ENCODE data around the gene C20orf141. TPM values are rescaled to one million over a fixed set of nuclear protein-coding genes. Genes with fewer than 3 reads are reported as not detected.

The C20orf141 gene
- total RNA-seq, 6 donors from 2014 or later, result not detected

DNA sequence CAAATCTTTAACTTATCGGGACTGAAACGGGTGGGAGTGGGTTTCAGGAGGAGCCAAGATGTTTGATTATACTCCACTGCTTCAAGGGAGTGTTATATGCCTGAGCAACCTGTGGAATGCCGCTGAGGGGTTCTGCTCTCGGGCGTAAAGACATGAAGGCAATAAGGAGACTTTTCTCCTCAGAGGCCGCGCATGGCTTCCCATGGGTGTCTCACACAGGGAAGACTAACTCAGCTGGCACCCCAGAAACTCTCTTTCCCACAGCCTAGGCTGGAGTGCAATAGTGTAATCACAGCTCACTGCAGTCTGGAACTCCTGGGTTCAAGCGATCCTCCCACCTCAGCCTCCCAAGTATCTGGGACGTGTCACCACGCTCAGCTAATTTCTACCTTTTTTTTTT, 5.1 kb upstream of the C20orf141 start:
- WGBS, 2 donors, result 86 to 90% methylated on average over 10 of the region's 10 CpGs
- peaks cover 0 to 14% (median 6%) of the 10 kb centered on the region in 4 donors for H3K27me3 ChIP-seq
- H3K36me3 ChIP-seq, result no peaks in the 10 kb centered on the region
- H3K4me3 ChIP-seq, result no peak overlapping the region
- DNase-seq (no peak), ATAC-seq (ENCODE audit: low FRiP score in 2 of 2) (no peak)
- no peak overlapping the region for H3K27ac ChIP-seq
- H3K4me1 ChIP-seq, result peaks cover 0 to 9% (median 0%) of the 10 kb centered on the region in 4 donors
- no peak for TF ChIP-seq POLR2AphosphoS5 (IDR thresholded peaks at IDR 0.05)
- no peak for TF ChIP-seq EP300 (IDR thresholded peaks at IDR 0.05)
- TF ChIP-seq CTCF (IDR thresholded peaks at IDR 0.05), result no peak
- TF ChIP-seq POLR2A (IDR thresholded peaks at IDR 0.05), result no peak
- H3K9me3 ChIP-seq, result no peaks in the 10 kb centered on the region

DNA sequence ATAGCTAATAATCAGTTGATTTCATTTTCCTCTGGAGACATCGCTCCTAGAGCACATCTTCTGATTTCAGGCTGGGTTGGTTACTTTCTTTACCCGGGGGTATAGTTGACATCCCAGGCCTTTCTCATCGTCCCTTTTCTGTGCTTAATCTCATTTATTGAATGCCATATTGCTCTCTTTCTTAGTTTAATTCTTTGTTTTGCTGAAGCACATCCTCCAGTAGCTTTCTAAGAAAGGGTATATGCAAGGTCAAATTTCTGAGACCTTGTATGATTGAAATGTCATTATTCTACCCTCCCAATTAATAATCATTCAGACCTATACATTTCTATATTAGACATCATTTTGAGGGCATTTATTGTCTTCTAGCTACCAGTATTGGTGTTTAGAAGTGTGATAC, 2.6 kb upstream of the C20orf141 start:
- TF ChIP-seq CTCF (IDR thresholded peaks at IDR 0.05) (no peak), POLR2A (IDR thresholded peaks at IDR 0.05) (no peak), EP300 (IDR thresholded peaks at IDR 0.05) (no peak)
- Histone ChIP-seq H3K27me3 (no peaks in the 10 kb centered on the region), H3K4me3 (no peak overlapping the region), H3K4me1 (no peaks in the 10 kb centered on the region), H3K9me3 (no peaks in the 10 kb centered on the region), H3K27ac (no peak overlapping the region), H3K36me3 (no peaks in the 10 kb centered on the region)
- DNase-seq (no peak), ATAC-seq (ENCODE audit: low FRiP score in 2 of 2) (no peak)
- 94 to 95% methylated on average over 3 of the region's 3 CpGs for WGBS, 2 donors

DNA sequence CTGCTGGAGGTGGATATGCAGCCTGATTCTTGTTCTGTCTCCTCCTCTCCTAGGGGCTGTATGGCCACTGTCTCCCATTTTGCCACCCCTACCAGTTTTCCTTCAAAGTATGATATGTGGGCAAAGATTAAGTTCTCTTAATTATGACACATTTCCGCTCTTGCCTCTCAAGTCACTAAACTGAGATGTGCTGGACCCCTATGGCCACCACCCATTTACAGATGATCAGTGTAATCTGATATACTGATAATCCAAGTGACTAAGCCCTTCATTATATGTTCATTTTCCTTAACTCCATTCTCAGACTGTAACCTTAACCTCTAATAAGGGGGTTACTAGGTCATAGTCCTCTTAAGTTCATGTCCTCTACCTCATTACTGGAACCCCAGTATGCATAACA, 711 bp upstream of the C20orf141 start:
- no peaks in the 10 kb centered on the region for H3K4me1 ChIP-seq

DNA sequence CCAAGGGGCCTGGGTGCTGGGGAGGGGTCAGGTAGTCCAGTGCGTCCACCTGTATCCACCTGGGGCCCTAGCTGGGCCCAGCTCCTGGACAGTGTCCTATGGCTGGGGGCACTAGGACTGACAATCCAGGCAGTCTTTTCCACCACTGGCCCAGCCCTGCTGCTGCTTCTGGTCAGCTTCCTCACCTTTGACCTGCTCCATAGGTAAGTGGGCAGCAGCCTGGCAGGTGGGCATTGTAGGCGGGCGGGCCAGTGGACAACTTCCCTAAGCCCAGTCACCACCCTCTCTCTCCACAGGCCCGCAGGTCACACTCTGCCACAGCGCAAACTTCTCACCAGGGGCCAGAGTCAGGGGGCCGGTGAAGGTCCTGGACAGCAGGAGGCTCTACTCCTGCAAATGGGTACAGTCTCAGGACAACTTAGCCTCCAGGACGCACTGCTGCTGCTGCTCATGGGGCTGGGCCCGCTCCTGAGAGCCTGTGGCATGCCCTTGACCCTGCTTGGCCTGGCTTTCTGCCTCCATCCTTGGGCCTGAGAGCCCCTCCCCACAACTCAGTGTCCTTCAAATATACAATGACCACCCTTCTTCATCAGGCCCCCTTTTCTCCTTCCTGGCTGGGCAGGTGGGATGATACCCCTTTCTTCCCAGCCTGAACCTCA, 584 bp downstream of the C20orf141 start:
- Histone ChIP-seq H3K4me1 (peaks cover 0 to 2% (median 0%) of the 10 kb centered on the region in 4 donors), H3K4me3 (no peak overlapping the region), H3K27me3 (peaks cover 0 to 4% (median 3%) of the 10 kb centered on the region in 4 donors), H3K36me3 (no peaks in the 10 kb centered on the region), H3K27ac (no peak overlapping the region), H3K9me3 (no peaks in the 10 kb centered on the region)
- TF ChIP-seq POLR2AphosphoS5 (IDR thresholded peaks at IDR 0.05), result no peak
- TF ChIP-seq CTCF (IDR thresholded peaks at IDR 0.05), result no peak
- TF ChIP-seq EP300 (IDR thresholded peaks at IDR 0.05), result no peak
- TF ChIP-seq POLR2A (IDR thresholded peaks at IDR 0.05), result no peak
- WGBS, 2 donors, result 93 to 95% methylated on average over 5 to 8 of the region's 8 CpGs
- peak in 1 of 2 donors; percentile 5 for ATAC-seq (ENCODE audit: low FRiP score in 2 of 2)
- peak in 1 of 2 donors; percentile 50 for DNase-seq

More for the DNA sequence above, 711 bp upstream of the C20orf141 start:
- ATAC-seq (ENCODE audit: low FRiP score in 2 of 2) (no peak), DNase-seq (no peak)
- Histone ChIP-seq H3K27ac (no peak overlapping the region), H3K27me3 (no peaks in the 10 kb centered on the region), H3K9me3 (no peaks in the 10 kb centered on the region), H3K4me3 (no peak overlapping the region), H3K36me3 (no peaks in the 10 kb centered on the region)
- no peak for TF ChIP-seq POLR2A (IDR thresholded peaks at IDR 0.05)
- no peak for TF ChIP-seq POLR2AphosphoS5 (IDR thresholded peaks at IDR 0.05)
- TF ChIP-seq EP300 (IDR thresholded peaks at IDR 0.05), result no peak
- no peak for TF ChIP-seq CTCF (IDR thresholded peaks at IDR 0.05)
- 95 to 96% methylated on average over 1 of the region's 1 CpG for WGBS, 2 donors
